Esophagus (tissue), 2 donors: ENCODE measurements around the gene ZFYVE28. TPM values are rescaled to one million over a fixed set of nuclear protein-coding genes. Genes with fewer than 3 reads are reported as not detected.

Experiments used
- H3K27ac ChIP-seq, 2 donors: one replicate each; pipeline ENCODE4 v1.5.1; 2013; ENCODE audit warnings: low read depth in 2 of 2, mild to moderate bottlenecking in 2 of 2, inconsistent platforms in 1 of 2, low read length in 1 of 2, moderate library complexity in 1 of 2
- H3K27me3 ChIP-seq, 2 donors: one replicate each; pipeline ENCODE4 v1.6.1; 2013; ENCODE audit warnings: low read length in 2 of 2, control low read depth in 1 of 2, mild to moderate bottlenecking in 1 of 2; ENCODE audit not compliant: insufficient read depth in 2 of 2, control insufficient read depth in 1 of 2
- H3K36me3 ChIP-seq, 2 donors: one replicate each; pipeline ENCODE4 v1.6.1; 2013; ENCODE audit warnings: low read length in 1 of 2; ENCODE audit not compliant: control insufficient read depth in 2 of 2, insufficient read depth in 2 of 2
- H3K4me1 ChIP-seq, 2 donors: one replicate each; pipeline ENCODE4 v1.6.1; 2013; ENCODE audit warnings: low read length in 1 of 2; ENCODE audit not compliant: control insufficient read depth in 2 of 2, insufficient read depth in 2 of 2
- H3K4me3 ChIP-seq, 2 donors: one replicate each; pipeline ENCODE4 v1.5.1; 2013; ENCODE audit warnings: low read length in 2 of 2, mild to moderate bottlenecking in 2 of 2, low read depth in 1 of 2, moderate library complexity in 1 of 2
- H3K9me3 ChIP-seq, 2 donors: one replicate each; pipeline ENCODE4 v1.6.1; 2013; ENCODE audit warnings: mild to moderate bottlenecking in 2 of 2, low read depth in 1 of 2, low read length in 1 of 2, moderate library complexity in 1 of 2; ENCODE audit not compliant: control insufficient read depth in 2 of 2, insufficient read depth in 1 of 2
- WGBS, 2 donors: extraction: QIAGEN DNeasy Blood & Tissue Kit; methylation state at CpG; one replicate each; pipeline ENCODE4 v1.1.7; 2013; 5-methylcytosine and 5-hydroxymethylcytosine counted together
- polyA plus RNA-seq, 2 donors: library from polyadenylated mRNA; stranded (reverse); fragments of 200-250 nt; gene quantifications; one replicate each; pipeline ENCODE4 v1.2.3, GENCODE V29; 2013
- donor health status: healthy with polysubstance abuse.
- donor health status: Bipolar disorder and iron deficiency.

The ZFYVE28 gene
- polyA plus RNA-seq, 2 donors, result 5.2 to 5.4 TPM

DNA sequence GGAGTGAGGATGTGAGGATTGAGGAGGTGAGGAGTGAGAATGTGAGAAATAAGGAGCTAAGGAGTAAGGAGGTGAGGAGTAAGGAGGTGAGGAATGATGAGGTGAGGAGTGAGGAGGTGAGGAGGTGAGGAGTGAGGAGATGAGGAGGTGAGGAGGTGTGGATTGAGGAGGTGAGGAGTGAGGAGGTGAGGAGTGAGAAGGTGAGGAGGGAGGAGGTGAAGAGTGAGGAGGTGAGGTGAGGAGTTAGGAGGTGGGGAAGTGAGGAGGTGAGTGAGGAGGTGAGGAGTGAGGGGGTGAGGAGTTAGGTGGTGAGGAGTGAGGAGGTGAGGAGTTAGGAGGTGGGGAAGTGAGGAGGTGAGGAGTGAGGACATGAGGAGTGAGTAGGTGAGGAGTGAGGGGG, 81.8 kb downstream of the ZFYVE28 start:
- Histone ChIP-seq H3K36me3 (peaks cover 0 to 14% of the 10 kb centered on the region in 2 donors), H3K9me3 (peaks cover 0 to 2% of the 10 kb centered on the region in 2 donors), H3K4me1 (no peaks in the 10 kb centered on the region), H3K27me3 (no peaks in the 10 kb centered on the region), H3K4me3 (no peak overlapping the region), H3K27ac (no peak overlapping the region)

DNA sequence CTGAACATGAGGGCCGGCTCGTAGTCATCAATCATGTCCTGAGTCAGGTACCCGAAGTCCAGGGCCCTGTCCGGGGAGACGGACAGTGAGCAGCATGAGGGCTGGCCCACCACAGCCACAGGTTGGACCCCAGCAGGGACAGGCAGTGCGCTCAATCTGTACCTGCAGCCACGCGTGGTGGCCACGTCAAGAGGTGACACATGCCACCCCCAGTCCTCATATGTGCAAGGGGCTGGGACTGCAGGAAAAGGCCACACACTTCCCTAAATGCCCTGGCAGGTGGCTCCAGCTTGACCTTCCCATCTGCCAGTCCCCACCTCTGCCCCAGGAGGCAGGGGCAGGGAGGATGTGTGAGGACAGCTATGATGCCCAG, 82.7 kb downstream of the ZFYVE28 start:
- Histone ChIP-seq H3K4me1 (no peaks in the 10 kb centered on the region), H3K9me3 (peaks cover 0 to 2% of the 10 kb centered on the region in 2 donors), H3K27ac (no peak overlapping the region), H3K36me3 (peaks cover 0 to 14% of the 10 kb centered on the region in 2 donors), H3K27me3 (no peaks in the 10 kb centered on the region), H3K4me3 (no peak overlapping the region)
- 80 to 81% methylated on average over 9 of the region's 9 CpGs for WGBS, 2 donors

DNA sequence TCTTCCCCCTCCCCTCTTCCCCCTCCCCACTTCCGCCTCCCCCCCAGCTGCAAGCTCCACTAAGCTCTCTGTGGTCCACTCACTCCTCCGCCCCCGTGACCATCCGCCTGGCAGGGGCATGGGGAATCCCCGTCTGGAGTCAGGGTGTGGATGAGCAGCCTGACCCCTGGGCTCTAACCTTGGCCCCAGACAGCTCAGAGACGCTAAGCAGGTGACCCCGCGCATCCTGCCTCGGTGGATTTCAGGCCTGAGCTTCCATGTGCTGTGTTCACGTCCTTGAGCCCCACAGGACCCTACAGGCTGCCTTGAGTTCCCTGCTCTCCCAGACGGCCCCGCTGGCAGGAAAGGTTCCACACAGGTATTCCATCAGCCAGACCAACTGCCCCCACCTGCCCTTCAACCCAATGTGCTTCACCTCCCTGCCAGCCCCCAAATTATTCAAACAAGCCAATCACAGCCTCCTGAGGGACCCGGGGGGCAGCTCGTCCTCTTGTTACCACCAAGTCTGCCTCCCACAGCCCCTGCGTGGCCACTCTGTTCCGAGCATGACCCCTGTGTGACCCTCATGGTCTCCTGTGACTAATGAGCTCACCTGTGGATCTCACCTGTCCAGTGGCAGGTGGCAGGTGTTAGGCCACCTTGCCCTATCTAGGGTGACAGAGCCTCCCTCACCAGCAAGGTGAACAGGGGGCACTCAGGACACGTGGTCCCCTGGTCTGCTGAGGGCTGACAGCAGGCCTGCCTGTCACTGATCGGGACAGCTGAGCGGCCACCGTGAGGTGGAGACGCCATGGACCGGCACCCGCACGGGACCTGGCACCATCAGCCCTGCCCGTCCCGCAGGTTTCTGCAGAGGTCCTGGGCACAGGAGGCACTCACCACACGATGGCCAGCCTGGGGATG, 83.4 kb downstream of the ZFYVE28 start:
- Histone ChIP-seq H3K4me3 (no peak overlapping the region), H3K4me1 (no peaks in the 10 kb centered on the region), H3K27me3 (no peaks in the 10 kb centered on the region), H3K36me3 (peaks cover 0 to 19% of the 10 kb centered on the region in 2 donors), H3K9me3 (peaks cover 0 to 2% of the 10 kb centered on the region in 2 donors), H3K27ac (no peak overlapping the region)
- 85 to 91% methylated on average over 23 to 26 of the region's 27 CpGs for WGBS, 2 donors

DNA sequence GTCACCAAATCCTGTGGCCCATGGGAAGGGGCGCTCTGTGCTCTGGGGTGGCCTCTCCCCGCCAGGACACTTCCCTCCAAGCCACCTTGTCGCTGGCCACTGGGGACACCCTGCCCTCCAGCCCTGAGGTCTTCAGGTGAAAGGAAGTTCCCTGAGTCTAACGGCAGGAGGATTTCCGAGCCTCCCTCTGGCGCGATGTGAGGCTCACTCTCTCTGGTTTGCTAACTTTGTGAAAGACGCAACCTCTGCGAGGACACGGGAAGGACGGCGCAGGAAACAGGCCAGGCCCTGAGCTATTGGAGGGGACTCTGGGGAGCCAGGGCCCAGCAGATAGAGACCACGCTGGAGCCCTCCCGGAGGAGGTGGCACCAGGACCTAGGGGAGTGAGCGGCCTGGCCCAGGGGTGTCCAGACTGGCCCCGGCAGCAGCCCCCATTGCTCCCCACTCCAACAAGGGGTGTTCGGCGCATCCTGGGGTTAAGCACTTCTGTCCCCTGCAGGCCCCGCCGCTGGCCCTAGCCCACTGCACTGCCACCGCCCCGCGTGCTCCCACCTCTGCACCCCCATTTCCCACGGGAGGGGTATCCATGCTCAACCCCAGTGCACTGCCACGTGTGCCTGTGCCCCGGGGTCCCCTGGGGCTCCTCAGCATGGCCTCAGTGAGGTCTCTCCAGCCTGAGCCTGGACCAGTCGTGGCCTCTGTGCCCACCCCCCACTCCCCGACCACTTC, 84.4 kb downstream of the ZFYVE28 start:
- Histone ChIP-seq H3K4me3 (no peak overlapping the region), H3K9me3 (peaks cover 0 to 2% of the 10 kb centered on the region in 2 donors), H3K4me1 (no peaks in the 10 kb centered on the region), H3K27ac (no peak overlapping the region), H3K36me3 (peaks cover 0 to 19% of the 10 kb centered on the region in 2 donors), H3K27me3 (no peaks in the 10 kb centered on the region)
- WGBS, 2 donors, result 89 to 90% methylated on average over 28 of the region's 28 CpGs

DNA sequence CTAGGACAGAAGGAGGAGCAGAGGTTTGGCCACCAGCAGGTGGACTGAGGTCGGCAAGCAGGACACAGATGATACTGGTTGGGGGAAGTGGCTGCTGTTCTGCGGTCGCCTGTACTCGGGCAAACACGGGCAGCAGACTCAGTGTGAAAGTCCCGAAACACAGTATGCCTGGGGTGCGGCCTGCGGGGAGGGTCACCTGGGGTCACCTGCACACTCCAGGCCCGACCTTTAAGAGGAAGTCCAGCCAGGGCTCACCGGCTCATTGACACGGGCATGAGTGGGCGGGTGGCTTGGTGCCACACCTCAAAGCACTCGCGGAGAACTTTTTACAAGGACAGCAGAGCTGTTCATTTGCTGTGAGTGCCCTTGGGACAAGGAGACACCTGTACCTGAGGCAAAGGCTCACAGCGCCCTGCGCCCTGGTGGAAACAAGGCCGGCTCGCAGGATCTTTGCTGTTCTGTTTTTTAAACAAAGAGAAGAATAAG, 85.0 kb downstream of the ZFYVE28 start:
- Histone ChIP-seq H3K4me1 (no peaks in the 10 kb centered on the region), H3K27me3 (no peaks in the 10 kb centered on the region), H3K36me3 (peaks cover 0 to 19% of the 10 kb centered on the region in 2 donors), H3K4me3 (no peak overlapping the region), H3K9me3 (peaks cover 0 to 2% of the 10 kb centered on the region in 2 donors), H3K27ac (no peak overlapping the region)
- WGBS, 2 donors, result 62 to 67% methylated on average over 18 of the region's 18 CpGs

DNA sequence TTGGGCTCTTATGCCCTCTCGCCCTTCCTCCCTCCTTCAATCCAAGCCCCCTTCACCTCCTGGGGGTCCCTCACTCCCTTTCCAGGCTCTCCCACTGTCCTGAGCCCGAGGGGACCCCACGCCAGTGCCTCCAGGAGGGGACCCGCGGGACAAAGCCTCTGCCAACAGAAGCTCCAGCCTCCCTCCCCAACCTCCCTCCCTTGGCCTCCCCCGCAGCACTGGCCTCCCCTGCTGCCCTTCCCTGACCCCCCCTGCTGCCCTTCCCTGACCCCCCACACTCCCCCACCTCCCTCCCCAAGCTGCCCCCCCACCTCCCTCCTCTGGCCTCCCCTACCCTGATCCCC, 85.5 kb downstream of the ZFYVE28 start:
- Histone ChIP-seq H3K4me3 (no peak overlapping the region), H3K4me1 (no peaks in the 10 kb centered on the region), H3K36me3 (peaks cover 0 to 17% of the 10 kb centered on the region in 2 donors), H3K27ac (no peak overlapping the region), H3K9me3 (peaks cover 0 to 2% of the 10 kb centered on the region in 2 donors), H3K27me3 (no peaks in the 10 kb centered on the region)
- 89 to 91% methylated on average over 6 of the region's 6 CpGs for WGBS, 2 donors

DNA sequence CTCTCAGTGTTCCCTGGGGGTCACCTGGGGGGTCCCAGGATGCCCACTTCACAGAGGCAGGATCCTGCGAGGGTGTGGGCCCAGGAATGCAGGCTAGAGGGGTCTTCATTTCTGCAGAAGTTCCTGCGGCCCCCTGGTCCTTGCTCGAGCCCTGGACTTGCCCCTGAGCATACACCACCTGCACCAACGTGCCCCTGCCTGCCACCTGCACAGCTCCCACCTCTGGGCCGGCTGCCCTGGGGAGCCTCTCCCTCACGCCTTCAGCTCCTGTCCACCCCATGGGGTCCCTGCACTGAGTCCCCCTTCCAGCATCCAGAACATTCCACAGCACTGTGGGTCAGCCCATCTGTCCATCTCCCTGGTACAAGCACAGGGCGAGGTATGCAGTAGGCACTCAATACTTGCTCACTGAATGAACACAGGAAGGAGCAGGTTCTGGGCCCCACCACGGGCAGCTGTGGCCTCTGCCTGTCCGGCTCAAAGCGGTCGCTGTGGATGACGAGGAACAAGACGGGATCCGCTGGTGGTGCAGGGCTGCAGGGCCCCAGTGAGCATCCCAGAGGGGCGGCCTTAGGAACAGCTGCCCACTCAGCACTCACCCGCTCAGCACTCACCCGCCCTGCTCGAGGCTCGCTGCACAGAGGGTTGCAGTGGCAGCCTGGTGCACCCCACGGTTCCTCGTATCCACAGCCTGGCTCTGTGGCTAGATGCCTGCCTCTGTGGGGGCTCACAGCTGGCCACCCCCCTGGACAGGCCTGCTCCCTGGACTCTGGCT, 86.1 kb downstream of the ZFYVE28 start:
- 88 to 90% methylated on average over 17 to 21 of the region's 21 CpGs for WGBS, 2 donors
- H3K4me1 ChIP-seq, result no peaks in the 10 kb centered on the region
- H3K36me3 ChIP-seq, result peaks cover 0 to 13% of the 10 kb centered on the region in 2 donors
- H3K27ac ChIP-seq, result no peak overlapping the region
- no peak overlapping the region for H3K4me3 ChIP-seq
- peaks cover 0 to 2% of the 10 kb centered on the region in 2 donors for H3K9me3 ChIP-seq
- H3K27me3 ChIP-seq, result no peaks in the 10 kb centered on the region

DNA sequence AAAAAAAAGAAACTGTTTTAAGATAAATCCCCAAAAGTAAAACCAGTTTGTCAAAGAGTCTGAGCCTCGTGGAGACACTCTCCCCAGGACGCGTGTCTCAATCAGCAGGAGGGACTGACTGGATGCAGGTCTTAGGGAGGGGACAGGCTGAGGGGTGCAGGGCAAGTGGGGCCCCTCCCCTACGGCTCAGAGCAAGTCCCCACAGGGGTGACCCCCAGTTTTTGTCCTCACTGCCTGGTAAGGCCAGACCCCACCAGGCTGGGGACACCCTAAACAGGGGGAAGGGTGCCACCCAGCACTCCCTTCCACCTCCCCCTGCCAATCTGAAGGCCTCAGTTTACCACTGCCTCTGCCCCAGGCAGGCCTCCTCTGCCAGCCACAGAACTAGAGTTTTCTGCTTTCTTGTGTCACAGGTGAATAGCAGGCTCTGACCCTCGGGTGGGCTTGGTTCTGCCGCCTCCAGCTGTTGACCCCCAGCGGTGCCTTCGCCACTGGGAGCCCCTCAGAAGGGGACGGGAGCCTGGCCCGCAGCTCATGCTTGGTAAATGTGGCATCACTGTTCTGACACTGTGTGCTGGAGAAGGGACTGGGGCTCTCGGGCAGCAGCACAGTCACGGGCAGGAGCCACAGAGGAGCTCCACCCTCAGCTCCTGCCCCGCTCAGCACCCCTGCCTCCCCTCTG, 86.8 kb downstream of the ZFYVE28 start:
- no peaks in the 10 kb centered on the region for H3K4me1 ChIP-seq
- peaks cover 0 to 2% of the 10 kb centered on the region in 2 donors for H3K9me3 ChIP-seq
- no peak overlapping the region for H3K27ac ChIP-seq
- no peaks in the 10 kb centered on the region for H3K27me3 ChIP-seq
- H3K36me3 ChIP-seq, result peaks cover 0 to 10% of the 10 kb centered on the region in 2 donors
- WGBS, 2 donors, result 89 to 96% methylated on average over 13 of the region's 13 CpGs
- H3K4me3 ChIP-seq, result no peak overlapping the region

DNA sequence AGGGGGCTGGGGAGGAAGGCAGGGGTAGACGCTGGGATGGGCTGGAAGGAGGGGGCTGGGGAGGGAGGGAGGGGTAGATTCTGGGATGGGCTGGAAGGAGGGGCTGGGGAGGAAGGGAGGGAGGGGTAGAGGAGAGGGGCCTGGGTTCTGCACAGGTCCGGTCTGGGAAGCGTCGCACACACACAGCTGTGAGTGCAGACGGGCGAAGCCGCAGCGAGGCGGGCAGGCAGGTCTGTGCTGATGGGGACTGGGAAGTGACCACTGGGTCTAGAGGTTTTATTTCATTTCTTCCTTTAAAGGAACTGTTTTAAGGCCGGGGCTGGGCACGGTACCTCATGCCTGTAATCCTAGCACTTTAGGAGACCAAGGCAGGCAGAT, 87.4 kb downstream of the ZFYVE28 start:
- WGBS, 2 donors, result 81 to 87% methylated on average over 11 of the region's 11 CpGs
- Histone ChIP-seq H3K36me3 (peaks cover 0 to 10% of the 10 kb centered on the region in 2 donors), H3K27me3 (no peaks in the 10 kb centered on the region), H3K9me3 (peaks cover 0 to 2% of the 10 kb centered on the region in 2 donors), H3K4me1 (no peaks in the 10 kb centered on the region), H3K4me3 (no peak overlapping the region), H3K27ac (no peak overlapping the region)
